Thymus (tissue), 11 donors: Measurements from ENCODE around the gene CNDP1. TPM values are rescaled to one million over a fixed set of nuclear protein-coding genes. Genes with fewer than 3 reads are reported as not detected.
A peak's percentile ranks its signal among the peaks of the same experiment; 100 is the strongest.

Experiments
- DNase-seq, 9 donors: peaks; one replicate each; pipeline ENCODE4 v3.0.0-alpha.2; 2013; ENCODE audit warnings: low spot score in 9 of 9, low read depth in 6 of 9, missing footprints in 1 of 9
- H3K27ac ChIP-seq, 2 donors: one replicate each; pipeline ENCODE4 v1.5.1; 2013; ENCODE audit warnings: control low read depth in 1 of 2, low read depth in 1 of 2, low read length in 1 of 2, mild to moderate bottlenecking in 1 of 2, moderate library complexity in 1 of 2
- H3K27me3 ChIP-seq, 2 donors: one replicate each; pipeline ENCODE4 v1.5.1; 2013; ENCODE audit warnings: low read length in 1 of 2; ENCODE audit not compliant: control insufficient read depth in 2 of 2, insufficient read depth in 1 of 2
- H3K36me3 ChIP-seq, 2 donors: one replicate each; pipeline ENCODE4 v1.5.1; 2013; ENCODE audit warnings: low read length in 1 of 2, mild to moderate bottlenecking in 1 of 2, moderate library complexity in 1 of 2; ENCODE audit not compliant: control insufficient read depth in 2 of 2, insufficient read depth in 2 of 2
- H3K4me1 ChIP-seq, 2 donors: one replicate each; pipeline ENCODE4 v1.5.1; 2013; ENCODE audit warnings: low read length in 2 of 2; ENCODE audit not compliant: control insufficient read depth in 2 of 2, insufficient read depth in 2 of 2
- H3K4me3 ChIP-seq, 2 donors: one replicate each; pipeline ENCODE4 v1.5.1; 2013; ENCODE audit warnings: low read length in 2 of 2, control low read depth in 1 of 2, mild to moderate bottlenecking in 1 of 2
- H3K9me3 ChIP-seq, 2 donors: one replicate each; pipeline ENCODE4 v1.5.1; 2013; ENCODE audit warnings: low read length in 1 of 2, mild to moderate bottlenecking in 1 of 2; ENCODE audit not compliant: control insufficient read depth in 2 of 2, insufficient read depth in 1 of 2
- WGBS: extraction: QIAGEN DNeasy Blood & Tissue Kit; methylation state at CpG from one replicate; pipeline ENCODE4 v1.1.7; 2013; 5-methylcytosine and 5-hydroxymethylcytosine counted together
- polyA plus RNA-seq: library from polyadenylated mRNA; stranded (reverse); fragments of 200-250 nt; gene quantifications from one replicate; pipeline ENCODE4 v1.2.3, GENCODE V29; 2013
- total RNA-seq: library from RNA; stranded (reverse); fragments of 120-200 nt; gene quantifications from one replicate; pipeline ENCODE4 v1.2.4, GENCODE V29; 2013
- donor health status: healthy.

Gene CNDP1
- total and polyA plus RNA-seq, 2 donors = 0.09 to 0.64 TPM

GRCh38 chr18:74501386-74501785 lies 32.9 kb upstream of the CNDP1 start:
- 95% methylated on average over 4 of the region's 4 CpGs for WGBS
- H3K4me1 ChIP-seq = peaks cover 19 to 25% of the 10 kb centered on the region in 2 donors
- H3K4me3 ChIP-seq = no peak overlapping the region
- DNase-seq = no peak
- H3K9me3 ChIP-seq = no peaks in the 10 kb centered on the region
- H3K27ac ChIP-seq = peak overlapping the region in 1 of 2 donors; percentile 70
- no peaks in the 10 kb centered on the region for H3K27me3 ChIP-seq
- H3K36me3 ChIP-seq = peaks cover 25 to 29% of the 10 kb centered on the region in 2 donors

DNA sequence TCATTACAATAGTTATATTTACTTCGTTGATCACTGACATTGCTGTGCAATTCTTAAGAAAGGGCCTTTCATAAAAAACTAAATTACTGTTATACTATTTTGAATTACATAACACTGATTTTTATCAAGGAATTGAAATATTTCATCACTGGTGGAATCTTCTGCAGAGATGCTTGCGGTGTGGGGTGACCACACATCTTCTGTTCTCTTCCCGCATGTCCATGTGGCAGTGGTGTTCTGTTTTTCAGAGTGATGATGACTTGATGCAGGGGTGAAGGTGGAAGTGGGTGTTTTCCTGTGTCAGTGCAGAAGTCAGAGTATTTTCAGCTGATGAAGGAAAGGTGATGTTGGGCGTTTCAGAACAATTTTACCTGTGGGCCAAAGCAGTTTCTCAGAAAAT lies 31.2 kb upstream of the CNDP1 start:
- H3K27me3 ChIP-seq = no peaks in the 10 kb centered on the region
- H3K9me3 ChIP-seq = no peaks in the 10 kb centered on the region
- no peak overlapping the region for H3K27ac ChIP-seq
- H3K4me3 ChIP-seq = no peak overlapping the region
- peaks cover 12 to 16% of the 10 kb centered on the region in 2 donors for H3K4me1 ChIP-seq
- peaks cover 42 to 43% of the 10 kb centered on the region in 2 donors for H3K36me3 ChIP-seq
- WGBS = 85% methylated on average over 4 of the region's 4 CpGs
- no peak for DNase-seq

DNA sequence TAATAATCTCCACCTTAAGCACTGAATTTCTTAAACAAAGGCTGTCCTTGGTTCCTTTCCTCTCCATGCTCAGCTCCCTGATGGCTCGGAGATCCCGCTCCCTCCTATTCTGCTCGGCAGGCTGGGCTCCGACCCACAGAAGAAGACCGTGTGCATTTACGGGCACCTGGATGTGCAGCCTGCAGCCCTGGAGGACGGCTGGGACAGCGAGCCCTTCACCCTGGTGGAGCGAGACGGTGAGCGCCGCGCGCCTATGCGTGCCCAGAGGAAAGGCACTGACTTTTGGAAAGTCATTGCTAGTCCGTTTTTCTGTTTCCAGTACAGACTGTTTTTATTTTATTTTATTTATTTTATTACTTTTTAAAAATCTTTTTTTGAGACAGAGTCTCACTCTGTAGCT lies 28.5 kb upstream of the CNDP1 start:
- H3K27me3 ChIP-seq = no peaks in the 10 kb centered on the region
- DNase-seq = no peak
- peaks cover 65 to 67% of the 10 kb centered on the region in 2 donors for H3K36me3 ChIP-seq
- 99% methylated on average over 16 of the region's 16 CpGs for WGBS
- no peaks in the 10 kb centered on the region for H3K9me3 ChIP-seq
- H3K27ac ChIP-seq = no peak overlapping the region
- H3K4me3 ChIP-seq = no peak overlapping the region
- peaks cover 0 to 2% of the 10 kb centered on the region in 2 donors for H3K4me1 ChIP-seq

GRCh38 chr18:74506448-74507084 lies 27.7 kb upstream of the CNDP1 start:
- peaks cover 0 to 2% of the 10 kb centered on the region in 2 donors for H3K4me1 ChIP-seq
- peak overlapping the region in 1 of 2 donors; percentile 37 for H3K27ac ChIP-seq
- H3K27me3 ChIP-seq = no peaks in the 10 kb centered on the region

DNA sequence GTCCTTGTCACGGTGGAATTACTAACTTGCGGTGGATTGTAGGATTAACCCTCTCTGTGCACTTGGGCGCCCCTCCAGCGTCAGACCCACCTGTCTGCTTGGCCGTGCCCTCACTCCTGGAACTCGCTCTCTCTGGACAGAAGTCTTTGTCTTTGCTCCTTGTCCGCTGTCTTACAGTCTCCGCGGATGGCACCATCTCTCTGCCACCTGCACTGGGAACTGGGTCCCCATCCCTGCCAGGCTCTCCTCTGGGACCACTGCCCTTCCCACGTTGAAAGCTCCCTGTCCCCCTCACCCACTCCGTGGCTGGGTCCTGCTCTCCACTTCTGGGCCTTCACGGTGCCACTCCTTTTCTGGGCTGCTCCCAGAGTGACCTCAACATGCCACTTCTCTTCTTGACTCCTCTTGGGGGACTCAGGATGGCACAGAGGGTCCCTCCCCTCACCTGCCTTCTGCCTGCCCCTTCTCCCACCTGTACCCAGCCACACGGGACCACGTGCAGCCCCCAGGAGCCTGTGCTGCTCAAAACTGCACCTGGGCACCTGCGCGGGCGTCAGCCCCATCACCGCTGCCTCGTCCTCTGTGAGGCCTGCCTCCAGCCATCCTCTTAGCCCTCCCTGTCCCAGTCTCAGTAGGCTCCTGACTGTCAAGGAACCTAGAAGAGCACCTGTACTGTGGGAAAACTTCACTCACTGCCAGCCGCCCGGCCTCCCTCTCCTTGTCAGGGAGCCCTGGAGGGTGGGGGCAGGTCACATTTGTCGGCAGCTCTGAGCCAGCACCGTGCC lies 27.0 kb upstream of the CNDP1 start:
- no peaks in the 10 kb centered on the region for H3K27me3 ChIP-seq
- no peak overlapping the region for H3K4me3 ChIP-seq
- H3K4me1 ChIP-seq = peaks cover 0 to 2% of the 10 kb centered on the region in 2 donors
- no peak for DNase-seq
- no peaks in the 10 kb centered on the region for H3K9me3 ChIP-seq
- WGBS = 92% methylated on average over 23 of the region's 23 CpGs
- H3K36me3 ChIP-seq = peaks cover 60 to 71% of the 10 kb centered on the region in 2 donors
- H3K27ac ChIP-seq = no peak overlapping the region

More at GRCh38 chr18:74506448-74507084, 27.7 kb upstream of the CNDP1 start:
- Histone ChIP-seq H3K4me3 (no peak overlapping the region), H3K36me3 (peaks cover 60 to 65% of the 10 kb centered on the region in 2 donors), H3K9me3 (no peaks in the 10 kb centered on the region)
- DNase-seq = peak in 1 of 9 donors; percentile 20
- 63% methylated on average over 11 of the region's 11 CpGs for WGBS

DNA sequence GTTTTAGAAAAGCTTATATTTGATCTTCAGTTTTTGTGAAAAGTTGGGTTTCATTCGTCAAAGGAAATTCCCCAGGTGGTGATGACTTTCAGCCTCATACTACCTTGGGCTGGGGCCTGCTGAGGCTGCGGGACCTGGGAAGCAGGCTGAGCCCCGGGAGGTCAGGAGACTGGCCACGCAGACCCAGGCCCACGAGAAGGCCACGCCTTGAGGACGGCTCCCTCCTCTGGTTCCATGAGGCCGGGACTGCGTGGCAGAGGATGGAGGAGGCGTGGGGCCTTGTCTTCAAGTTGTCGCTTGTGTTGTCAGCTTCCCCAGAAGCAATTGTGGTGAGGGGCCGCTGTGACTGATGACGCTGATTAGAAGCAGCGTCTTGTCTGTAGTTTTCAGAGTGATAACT lies 26.4 kb upstream of the CNDP1 start:
- DNase-seq = no peak
- Histone ChIP-seq H3K4me3 (no peak overlapping the region), H3K4me1 (peaks cover 0 to 2% of the 10 kb centered on the region in 2 donors), H3K36me3 (peaks cover 62 to 77% of the 10 kb centered on the region in 2 donors), H3K9me3 (no peaks in the 10 kb centered on the region), H3K27me3 (no peaks in the 10 kb centered on the region), H3K27ac (no peak overlapping the region)
- WGBS = 98% methylated on average over 14 of the region's 14 CpGs

DNA sequence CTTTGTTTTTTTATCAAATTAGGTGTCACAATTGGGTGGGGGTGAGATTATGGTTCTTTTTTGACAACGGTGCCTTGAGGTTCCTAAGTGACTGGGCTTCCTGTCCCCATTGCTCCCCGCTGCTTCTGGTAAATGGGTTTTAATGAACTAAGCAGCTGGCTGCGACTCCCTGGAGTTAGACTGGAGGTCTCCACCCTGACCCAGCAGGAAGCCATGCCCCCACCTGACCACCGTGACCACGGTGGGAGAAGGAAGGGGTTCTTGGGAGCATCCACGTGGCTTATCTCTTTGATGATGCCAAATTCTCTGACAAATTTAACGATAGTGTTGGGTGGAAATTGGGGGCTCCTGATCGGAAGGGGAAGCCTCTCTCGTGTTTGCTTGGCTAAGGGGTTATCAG lies 25.9 kb upstream of the CNDP1 start:
- H3K9me3 ChIP-seq = no peaks in the 10 kb centered on the region
- peaks cover 58 to 78% of the 10 kb centered on the region in 2 donors for H3K36me3 ChIP-seq
- DNase-seq = no peak
- no peaks in the 10 kb centered on the region for H3K27me3 ChIP-seq
- H3K4me1 ChIP-seq = peaks cover 0 to 2% of the 10 kb centered on the region in 2 donors
- H3K27ac ChIP-seq = no peak overlapping the region
- WGBS = 92% methylated on average over 9 of the region's 9 CpGs
- no peak overlapping the region for H3K4me3 ChIP-seq

GRCh38 chr18:74508821-74509225 lies 25.5 kb upstream of the CNDP1 start:
- WGBS = 98% methylated on average over 11 of the region's 11 CpGs
- Histone ChIP-seq H3K27ac (no peak overlapping the region), H3K4me1 (peaks cover 0 to 2% of the 10 kb centered on the region in 2 donors), H3K36me3 (peaks cover 59 to 78% of the 10 kb centered on the region in 2 donors), H3K27me3 (no peaks in the 10 kb centered on the region), H3K9me3 (no peaks in the 10 kb centered on the region), H3K4me3 (no peak overlapping the region)
- no peak for DNase-seq
